PC-9 (cell line): ENCODE measurements around the gene CPA5.

Source experiments
- CTCF ChIP-seq: fragments of 200-600 bp; sonication (generic); conservative IDR thresholded peaks from 2 replicates; pipeline ENCODE4 v1.6.1; 2017; ENCODE audit warnings: mixed run types, antibody characterized with exemption, mild to moderate bottlenecking, moderate library complexity
- EZH2 ChIP-seq: fragments of 200-600 bp; sonication (generic); IDR thresholded peaks from 2 replicates; pipeline ENCODE4 v1.8.0; 2017; ENCODE audit warnings: antibody characterized with exemption, low read depth

- no peak for TF ChIP-seq EZH2
- TF ChIP-seq CTCF, result no peak
These were observed 12.4 kb downstream of the CPA5 start for GRCh38 chr7:130356876-130357611.
